H1 (cell line): ENCODE results near the gene UBQLN1. TPM values are rescaled to one million over a fixed set of nuclear protein-coding genes. Genes with fewer than 3 reads are reported as not detected.

Experiments
- GTF2F1 ChIP-seq: IDR thresholded peaks from 2 replicates; pipeline ENCODE4 v1.6.1; 2012; ENCODE audit warnings: low read depth, low read length, improper control_type of control experiment, borderline replicate concordance
- polyA plus RNA-seq, 7 experiments: library from polyadenylated mRNA; depleted of rRNA in 3 of 7; stranded (reverse) in 5 of 7; unstranded in 2 of 7; fragments of >200 nt in 5 of 7; fragments of 200-250 nt in 2 of 7; gene quantifications; 1 replicate in 5 of 7; 2 replicates in 1 of 7; 4 replicates in 1 of 7; pipeline versions ENCODE4 v1.2.1 to v1.2.3, GENCODE V29; 2011 to 2013; ENCODE audit warnings: missing spikeins in 2 of 7, mixed read lengths in 2 of 7
- total RNA-seq: library from RNA; stranded (reverse); fragmentation: NEBNext Ultra II Directional; extraction: Animal tissue kit (Norgen Biotek cat#: 25700); gene quantifications from 2 replicates; pipeline ENCODE4 v1.2.1, GENCODE V29; 2021

The UBQLN1 gene
- total and polyA plus RNA-seq, 2 of the 8 experiments (the other 6 are each of a cell fraction or from before 2014, with no cell fraction given): 62.4 to 105 TPM

GRCh38 chr9:83722726-83723495 lies 15.2 kb upstream of the UBQLN1 start (continued):
- TF ChIP-seq GTF2F1: no peak
